Activated naive CD8-positive, alpha-beta T cell treated with anti-CD3 and anti-CD28 coated beads, Interleukin-2, amount 50 U/mL, for 16 hours (primary cell): ENCODE data around the gene INCA1.
"Not testable (repeated sequence)": the region's sequence is repeated elsewhere in the genome, so short reads cannot be mapped to it uniquely, and the experiment has no call there.

ENCODE experiments used
- DNase-seq: peaks from one replicate; pipeline ENCODE4 v3.0.0-alpha.2; 2020; ENCODE audit warnings: low read depth, low spot score

INCA1 gene, protein sequence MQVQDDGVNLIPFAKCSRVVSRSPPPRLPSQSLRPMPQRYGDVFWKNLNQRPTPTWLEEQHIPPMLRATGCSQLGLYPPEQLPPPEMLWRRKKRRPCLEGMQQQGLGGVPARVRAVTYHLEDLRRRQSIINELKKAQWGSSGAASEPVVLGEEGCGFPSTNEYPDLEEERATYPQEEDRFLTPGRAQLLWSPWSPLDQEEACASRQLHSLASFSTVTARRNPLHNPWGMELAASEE

GRCh38 chr17:4997302-4998026 lies at the start of gene INCA1, which contains the start of gene KIF1C:
TSS of gene INCA1 (minus strand) at chr17:4997522. CDS start at chr17:4994437, 3,085 bp downstream.
TSS of gene KIF1C (plus strand) at chr17:4997950. CDS start at chr17:5000247, 2,297 bp downstream.
- DNase-seq = peak; percentile 72

DNA sequence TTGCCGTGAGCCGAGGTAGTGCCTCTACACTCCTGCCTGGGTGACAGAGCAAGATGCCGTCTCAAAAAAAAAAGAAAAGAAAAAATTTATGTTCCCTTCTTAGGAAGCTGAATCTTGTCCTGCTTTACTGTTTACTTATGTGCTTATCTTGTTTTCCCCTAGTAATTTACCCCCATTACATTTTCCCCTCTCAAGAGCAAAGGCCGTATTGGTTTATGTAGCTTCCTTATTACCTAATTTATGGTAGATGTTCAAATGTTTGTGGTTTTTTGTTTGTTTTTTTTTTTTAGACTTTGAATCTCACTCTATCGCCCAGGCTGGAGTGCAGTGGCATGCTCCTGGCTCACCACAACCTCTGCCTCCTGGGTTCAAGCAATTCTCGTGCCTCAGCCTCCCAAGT lies 48.2 kb upstream of the INCA1 start:
- no peak for DNase-seq

DNA sequence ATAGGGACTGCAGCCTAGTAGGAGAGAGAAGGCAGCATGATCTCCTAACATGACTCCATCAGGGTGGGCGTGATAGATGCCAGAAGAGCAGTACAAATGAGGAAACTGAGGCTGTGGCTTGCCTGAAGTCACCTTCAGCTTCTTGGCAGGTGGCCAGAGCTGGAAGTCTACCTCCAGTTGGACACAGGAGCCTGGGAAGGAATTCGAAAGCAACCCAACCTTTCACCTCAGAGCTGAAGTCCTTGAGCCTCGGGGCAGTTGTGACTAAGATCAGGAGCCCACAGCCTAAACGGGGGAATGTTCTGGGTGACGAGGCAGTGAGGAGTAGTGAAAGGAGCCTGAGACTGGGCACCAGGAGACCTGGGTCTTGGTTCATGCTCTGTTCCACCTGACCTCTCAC lies 47.3 kb upstream of the INCA1 start:
- no peak for DNase-seq

DNA sequence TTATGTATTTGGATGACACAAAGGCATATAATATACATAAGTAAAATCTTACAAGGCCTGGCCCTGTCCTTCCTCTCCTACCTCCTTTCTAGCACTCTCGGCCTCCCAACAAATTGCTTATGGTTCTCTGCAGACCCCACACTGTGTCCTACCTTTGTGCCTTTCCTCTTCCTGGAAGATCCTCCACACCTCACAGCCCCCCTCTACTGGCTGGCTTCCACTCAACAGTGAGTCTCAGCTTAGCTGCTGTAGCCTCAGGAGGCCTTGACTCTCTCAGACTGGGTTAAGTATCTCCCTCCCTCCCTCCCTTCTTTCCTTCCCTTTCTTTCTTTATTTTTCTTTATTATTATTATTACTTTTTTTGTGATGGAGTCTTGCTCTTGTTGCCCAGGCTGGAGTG lies 46.2 kb upstream of the INCA1 start:
- no peak for DNase-seq

- DNase-seq = no peak
Measured at GRCh38 chr17:5042157-5043022, 45.1 kb upstream of the INCA1 start.

DNA sequence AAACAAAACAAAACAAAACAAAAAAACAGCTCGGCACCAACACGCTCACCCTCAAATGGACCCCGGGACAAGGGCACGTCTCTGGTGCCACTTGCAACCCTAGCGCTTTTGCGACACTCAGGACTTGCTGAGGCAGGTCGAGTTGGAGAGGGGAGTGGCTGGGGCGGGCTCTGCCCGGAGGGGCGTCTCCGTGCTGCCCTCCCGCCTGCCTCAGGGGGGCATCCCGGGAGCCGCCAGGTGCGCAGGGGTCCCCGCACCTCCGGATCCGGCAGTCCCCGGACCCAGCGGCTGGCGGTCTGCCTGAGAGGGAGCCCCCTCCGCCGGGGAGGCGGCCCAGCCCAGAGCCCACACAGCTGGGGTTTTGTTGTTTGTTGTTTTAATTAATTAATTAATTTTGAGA lies 38.0 kb upstream of the INCA1 start, which contains the start of gene SLC52A1:
Gene SLC52A1, minus strand, starts transcription at position 112 of the 400 bp plus-strand sequence. CDS start 820 bp downstream, outside the sequence.
- DNase-seq = no peak

- DNase-seq = no peak
Measured at GRCh38 chr17:5034651-5035050, 37.3 kb upstream of the INCA1 start.

GRCh38 chr17:5034063-5034462 lies 36.7 kb upstream of the INCA1 start:
- DNase-seq = no peak

- DNase-seq = no peak
Measured at GRCh38 chr17:5033352-5034015, 36.2 kb upstream of the INCA1 start.

- DNase-seq = no peak
Measured at GRCh38 chr17:5032865-5033264, 35.5 kb upstream of the INCA1 start.

DNA sequence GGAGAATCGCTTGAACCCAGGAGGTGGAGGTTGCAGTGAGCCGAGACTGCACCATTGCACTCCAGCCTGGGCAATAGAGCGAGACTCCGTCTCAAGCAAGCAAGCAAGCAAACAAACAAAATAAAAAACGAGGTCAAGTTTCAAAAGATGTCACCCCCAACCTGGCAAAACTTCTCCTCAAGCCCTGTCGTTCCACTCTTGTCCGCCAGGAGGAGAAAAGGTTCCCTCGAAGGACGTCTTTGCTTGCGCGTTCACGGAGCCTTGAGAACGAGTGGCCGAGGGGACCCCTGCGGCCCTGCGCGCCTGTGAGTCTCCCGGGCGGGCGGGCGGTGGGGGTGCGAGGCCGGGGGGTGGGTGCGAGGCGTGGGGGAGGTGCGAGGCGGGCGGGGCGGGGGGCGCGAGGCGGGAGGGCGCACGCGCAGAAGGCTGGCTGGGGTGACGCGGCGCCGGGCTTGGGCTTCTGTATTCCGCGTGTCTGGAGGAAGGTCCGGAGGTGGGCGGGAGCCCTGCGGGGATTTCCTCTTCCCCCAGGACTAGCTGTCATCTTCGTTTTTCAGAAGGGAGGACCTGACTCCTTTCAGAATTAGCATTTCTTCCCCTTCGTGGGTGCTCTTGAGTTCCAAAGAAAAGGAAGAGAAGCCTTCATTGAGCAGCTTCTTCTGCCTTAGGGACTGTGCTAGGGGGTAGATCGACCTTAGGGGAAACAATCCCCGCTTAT lies 34.2 kb upstream of the INCA1 start:
- peak; percentile 64 for DNase-seq

DNA sequence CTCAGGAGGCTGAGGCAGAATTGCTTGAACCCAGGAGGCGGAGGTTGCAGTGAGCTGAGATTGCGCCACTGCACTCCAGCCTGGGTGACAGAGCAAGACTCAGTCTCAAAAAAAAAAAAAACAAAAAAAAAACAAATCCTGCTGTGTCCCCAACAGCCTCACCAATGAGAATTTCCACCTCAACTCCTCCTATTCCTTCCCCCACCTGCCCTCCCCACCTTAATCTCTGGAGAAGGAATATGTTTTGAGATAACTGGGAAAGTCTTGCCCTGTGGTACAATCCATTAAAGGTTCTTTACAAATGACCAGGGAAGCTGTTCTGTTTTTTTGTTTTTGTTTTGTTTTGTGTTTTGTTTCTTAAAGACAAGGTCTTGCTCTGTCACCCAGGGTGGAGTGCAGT lies 32.8 kb upstream of the INCA1 start:
- DNase-seq = not testable (repeated sequence)

GRCh38 chr17:5027916-5028315 lies 30.6 kb upstream of the INCA1 start:
- no peak for DNase-seq

DNA sequence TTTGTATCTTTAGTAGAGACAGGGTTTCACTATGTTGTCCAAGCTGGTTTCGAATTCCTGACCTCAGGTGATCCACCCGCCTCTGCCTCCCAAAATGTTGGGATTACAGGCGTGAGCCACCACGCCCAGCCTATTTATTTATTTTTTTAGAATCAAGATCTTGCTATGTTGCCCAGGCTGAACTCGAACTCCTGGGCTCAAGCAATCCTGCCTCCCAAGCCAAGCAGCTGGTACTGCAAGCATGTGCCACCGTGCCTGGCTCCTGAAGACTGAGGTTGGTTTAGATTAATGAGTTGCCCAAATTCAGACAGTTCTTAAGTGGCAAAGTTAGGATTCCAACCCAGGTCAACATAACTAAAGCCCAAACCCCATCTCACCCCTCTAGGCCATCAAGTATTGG lies 30.0 kb upstream of the INCA1 start:
- no peak for DNase-seq

DNA sequence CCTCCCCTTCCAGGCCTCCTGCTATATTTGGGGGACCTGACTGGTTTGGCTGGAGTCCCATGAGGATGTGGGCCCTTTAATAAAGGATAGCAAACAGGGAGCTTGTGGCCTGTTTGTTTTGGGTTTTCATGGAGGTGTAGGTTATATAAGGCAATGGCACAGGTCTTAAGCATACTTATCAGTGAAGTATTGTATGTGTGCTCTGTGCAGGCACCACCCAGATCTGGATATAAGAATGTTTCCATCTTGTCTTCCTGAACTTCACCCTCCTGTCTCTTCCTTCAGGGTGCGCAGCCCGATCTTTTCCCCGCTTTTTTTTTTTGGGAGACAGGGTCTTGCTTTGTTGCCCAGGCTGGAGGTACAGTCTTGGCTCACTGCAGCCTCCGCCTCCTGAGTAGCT lies 27.3 kb upstream of the INCA1 start:
- DNase-seq = no peak

GRCh38 chr17:5023588-5024147 lies 26.3 kb upstream of the INCA1 start:
- no peak for DNase-seq

DNA sequence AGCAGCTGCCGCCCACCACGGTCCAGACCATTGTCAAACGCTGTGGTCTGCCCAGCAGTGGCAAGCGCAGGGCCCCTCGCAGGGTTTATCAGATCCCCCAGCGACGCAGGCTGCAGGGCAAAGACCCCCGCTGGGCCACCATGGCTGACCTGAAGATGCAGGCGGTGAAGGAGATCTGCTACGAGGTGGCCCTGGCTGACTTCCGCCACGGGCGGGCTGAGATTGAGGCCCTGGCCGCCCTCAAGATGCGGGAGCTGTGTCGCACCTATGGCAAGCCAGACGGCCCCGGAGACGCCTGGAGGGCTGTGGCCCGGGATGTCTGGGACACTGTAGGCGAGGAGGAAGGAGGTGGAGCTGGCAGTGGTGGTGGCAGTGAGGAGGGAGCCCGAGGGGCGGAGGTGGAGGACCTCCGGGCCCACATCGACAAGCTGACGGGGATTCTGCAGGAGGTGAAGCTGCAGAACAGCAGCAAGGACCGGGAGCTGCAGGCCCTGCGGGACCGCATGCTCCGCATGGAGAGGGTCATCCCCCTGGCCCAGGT lies 24.9 kb upstream of the INCA1 start:
- DNase-seq = no peak

DNA sequence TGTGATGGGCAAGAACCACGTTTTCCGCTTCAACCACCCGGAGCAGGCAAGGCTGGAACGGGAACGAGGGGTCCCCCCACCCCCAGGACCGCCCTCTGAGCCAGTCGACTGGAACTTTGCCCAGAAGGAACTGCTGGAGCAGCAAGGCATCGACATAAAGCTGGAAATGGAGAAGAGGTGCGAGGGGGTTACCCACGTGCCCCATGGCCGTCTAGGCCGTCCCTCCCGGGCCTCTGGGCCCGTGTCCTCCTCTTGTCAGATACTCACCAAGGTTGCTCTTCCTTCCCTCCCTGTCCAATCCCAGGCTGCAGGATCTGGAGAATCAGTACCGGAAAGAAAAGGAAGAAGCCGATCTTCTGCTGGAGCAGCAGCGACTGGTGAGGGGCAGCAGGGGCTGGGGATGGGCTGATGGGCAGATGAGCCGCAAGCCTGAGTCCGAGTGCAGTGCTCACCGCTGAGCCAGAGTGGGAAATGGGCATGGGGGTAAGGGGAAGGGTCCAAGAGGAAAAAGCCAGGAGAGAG lies 23.2 kb upstream of the INCA1 start:
- no peak for DNase-seq

- peak; percentile 17 for DNase-seq
Measured at GRCh38 chr17:5019475-5019956, 22.2 kb upstream of the INCA1 start.

DNA sequence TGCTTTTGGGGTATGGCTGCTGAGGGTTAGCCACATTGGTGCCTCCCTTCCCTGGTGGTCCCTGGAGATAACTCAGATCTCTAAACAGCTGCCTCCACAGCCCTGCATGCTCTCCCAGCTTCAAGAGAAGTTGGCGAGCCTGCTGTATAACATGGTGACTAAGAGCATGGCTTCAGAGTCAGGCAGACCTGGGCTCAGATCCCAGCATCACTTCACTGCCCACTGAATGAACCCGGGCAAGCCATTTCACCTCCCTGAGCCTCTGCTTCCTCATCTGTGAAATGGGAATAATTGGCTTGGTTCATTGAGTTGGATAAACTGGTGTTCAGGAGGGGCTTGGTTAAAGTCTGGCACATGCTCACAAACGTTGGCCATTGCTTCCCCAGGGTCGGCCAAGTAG lies 17.0 kb upstream of the INCA1 start:
- DNase-seq = no peak
